WTC11 (cell line): Measurements from ENCODE around the gene KRT72. TPM values are rescaled to one million over a fixed set of nuclear protein-coding genes. Genes with fewer than 3 reads are reported as not detected.
A peak's percentile ranks its signal among the peaks of the same experiment; 100 is the strongest.

ENCODE experiments used
- ATAC-seq: fragments of 200-7000 bp; cut with Tn5 transposase; 2 replicates; pipeline ENCODE4 v1.10.0; 2021; ENCODE audit warnings: mild to moderate bottlenecking, moderate library complexity
- Bru-seq: library from RNA; stranded (reverse); fragments of 400-500 nt; gene quantifications from one replicate; lab custom pipeline; 2021; lab: Mats Ljungman, UMichigan
- CTCF ChIA-PET: fragments of 300-600 bp; sonication (Branson Sonifier 250); formaldehyde crosslinking; loops from one replicate; lab custom pipeline; 2021; ENCODE audit warnings: antibody characterized with exemption; lab: Charles Lee
- POLR2A ChIA-PET: fragments of 350-600 bp; sonication (Branson Sonifier 250); formaldehyde crosslinking; loops from one replicate; lab custom pipeline; 2021; ENCODE audit warnings: antibody characterized with exemption; lab: Charles Lee
- DNase-seq: peaks from one replicate; pipeline ENCODE4 v3.0.0; 2021; ENCODE audit warnings: low spot score
- H3K27ac Mint-ChIP-seq: 2 replicates; pipeline ENCODE4 v1.8.0; 2021; ENCODE audit warnings: mixed read lengths
- H3K27me3 Mint-ChIP-seq: 2 replicates; pipeline ENCODE4 v1.8.0; 2021; ENCODE audit warnings: low read depth, mild to moderate bottlenecking, moderate library complexity, mixed read lengths
- H3K36me3 Mint-ChIP-seq: 2 replicates; pipeline ENCODE4 v1.8.0; 2021; ENCODE audit warnings: mixed read lengths
- H3K4me1 Mint-ChIP-seq: 2 replicates; pipeline ENCODE4 v1.8.0; 2022; ENCODE audit warnings: mixed read lengths
- H3K4me3 Mint-ChIP-seq: 2 replicates; pipeline ENCODE4 v1.8.0; 2021; ENCODE audit warnings: mild to moderate bottlenecking, moderate library complexity, mixed read lengths
- H3K9me3 Mint-ChIP-seq: 2 replicates; pipeline ENCODE4 v1.8.0; 2021; ENCODE audit warnings: mixed read lengths
- ATF1 ChIP-seq: sonication (generic); formaldehyde crosslinking; IDR thresholded peaks from 2 replicates; pipeline ENCODE4 v1.8.1; 2023; ENCODE audit warnings: mild to moderate bottlenecking, moderate library complexity, missing genetic modification reagents
- CREB1 ChIP-seq: sonication (generic); formaldehyde crosslinking; IDR thresholded peaks from 2 replicates; pipeline ENCODE4 v1.8.0; 2023; ENCODE audit warnings: mild to moderate bottlenecking, missing genetic modification reagents
- CTCF ChIP-seq: fragments of 200-600 bp; IDR thresholded peaks from 2 replicates; pipeline ENCODE4 v1.8.0; 2022; ENCODE audit warnings: antibody characterized with exemption
- ERG ChIP-seq: fragments of 250-450 bp; sonication (Bioruptor Pico); IDR thresholded peaks from 2 replicates; pipeline ENCODE4 v1.8.0; 2021; ENCODE audit warnings: mild to moderate bottlenecking
- FOXP4 ChIP-seq: sonication (generic); formaldehyde crosslinking; IDR thresholded peaks from 2 replicates; pipeline ENCODE4 v1.8.0; 2022; ENCODE audit warnings: mild to moderate bottlenecking, missing genetic modification reagents
- GRHL2 ChIP-seq: fragments of 250-450 bp; sonication (Bioruptor Pico); IDR thresholded peaks from 2 replicates; pipeline ENCODE4 v1.8.0; 2022; ENCODE audit warnings: mild to moderate bottlenecking, moderate library complexity; ENCODE audit not compliant: insufficient replicate concordance, severe bottlenecking
- HMGXB4 ChIP-seq: sonication (generic); formaldehyde crosslinking; IDR thresholded peaks from 2 replicates; pipeline ENCODE4 v1.8.1; 2023; ENCODE audit warnings: mild to moderate bottlenecking, moderate library complexity, missing genetic modification reagents
- MXD4 ChIP-seq: fragments of 250-450 bp; sonication (Bioruptor Pico); IDR thresholded peaks from 2 replicates; pipeline ENCODE4 v1.8.0; 2021; ENCODE audit warnings: mild to moderate bottlenecking, moderate library complexity, borderline replicate concordance
- NFE2L1 ChIP-seq: sonication (generic); formaldehyde crosslinking; IDR thresholded peaks from 2 replicates; pipeline ENCODE4 v1.8.1; 2023; ENCODE audit warnings: missing genetic modification reagents
- NR2C2 ChIP-seq: sonication (generic); formaldehyde crosslinking; IDR thresholded peaks from 2 replicates; pipeline ENCODE4 v1.8.0; 2022; ENCODE audit warnings: mild to moderate bottlenecking, missing genetic modification reagents
- RORB ChIP-seq: fragments of 250-450 bp; sonication (Bioruptor Pico); IDR thresholded peaks from 2 replicates; pipeline ENCODE4 v1.9.0; 2021; ENCODE audit warnings: mild to moderate bottlenecking
- TCF7 ChIP-seq: sonication (generic); formaldehyde crosslinking; IDR thresholded peaks from 2 replicates; pipeline ENCODE4 v1.8.0; 2022; ENCODE audit warnings: mild to moderate bottlenecking, low read depth, missing genetic modification reagents, moderate library complexity
- TP53 ChIP-seq: sonication (generic); formaldehyde crosslinking; IDR thresholded peaks from 2 replicates; pipeline ENCODE4 v1.8.1; 2023; ENCODE audit warnings: mild to moderate bottlenecking, missing genetic modification reagents
- ZNF263 ChIP-seq: sonication (generic); formaldehyde crosslinking; IDR thresholded peaks from 2 replicates; pipeline ENCODE4 v1.8.1; 2022; ENCODE audit warnings: low read depth, mild to moderate bottlenecking, moderate library complexity, missing genetic modification reagents
- ZNF317 ChIP-seq: sonication (generic); formaldehyde crosslinking; IDR thresholded peaks from 2 replicates; pipeline ENCODE4 v1.8.1; 2023; ENCODE audit warnings: low read depth, mild to moderate bottlenecking, moderate library complexity, missing genetic modification reagents, borderline replicate concordance
- ZNF416 ChIP-seq: fragments of 250-450 bp; sonication (Bioruptor Pico); IDR thresholded peaks from 2 replicates; pipeline ENCODE4 v1.9.0; 2021; ENCODE audit warnings: mild to moderate bottlenecking, inconsistent platforms
- ZNF671 ChIP-seq: fragments of 250-450 bp; sonication (Bioruptor Pico); IDR thresholded peaks from 2 replicates; pipeline ENCODE4 v1.8.0; 2021; ENCODE audit warnings: mild to moderate bottlenecking
- long read RNA-seq, 3 experiments: library from RNA in 1 of 3; library from capped mRNA in 1 of 3; library from polyadenylated mRNA in 1 of 3; unstranded in 2 of 3; stranded (forward) in 1 of 3; transcript quantifications; one replicate each; pipeline ENCODE4 v2.0.0, GENCODE V29; 2021
- total RNA-seq: library from RNA; stranded (reverse); gene quantifications from 3 replicates; pipeline ENCODE4 v1.2.3, GENCODE V29; 2021
- TF ChIP-seq, protein P1 (sequence below): sonication (generic); formaldehyde crosslinking; IDR thresholded peaks from 2 replicates; pipeline ENCODE4 v1.8.0; 2023; ENCODE audit warnings: missing genetic modification reagents, mild to moderate bottlenecking, borderline replicate concordance
- TF ChIP-seq, protein P2 (sequence below): sonication (generic); formaldehyde crosslinking; IDR thresholded peaks from 2 replicates; pipeline ENCODE4 v1.8.1; 2023; ENCODE audit warnings: mild to moderate bottlenecking, missing genetic modification reagents

The KRT72 gene
- 0.11 TPM in 1 of 3 replicates, not detected in the others for total RNA-seq
- Bru-seq, nascent RNA: not detected
- long read RNA-seq, experiment 1: 0 reads
- long read RNA-seq, experiment 2: 0 reads
- long read RNA-seq, experiment 3: 0 reads

GRCh38 chr12:52600941-52601481 is at the start of gene KRT72:
Gene KRT72 (minus strand): TSS chr12:52601463. CDS start chr12:52601452, 11 bp downstream.
- H3K9me3 Mint-ChIP-seq: no peaks in the 10 kb centered on the region
- no peak within 1 kb of the TSS for H3K27ac Mint-ChIP-seq
- no peaks in the 10 kb centered on the region for H3K36me3 Mint-ChIP-seq
- POLR2A ChIA-PET: no interaction called here
- TF ChIP-seq TCF7 (CRISPR knock-in tag): no peak
- TF ChIP-seq ZNF416: no peak
- TF ChIP-seq FOXP4 (CRISPR knock-in tag): no peak
- TF ChIP-seq NFE2L1: no peak
- no peak for TF ChIP-seq MXD4 (CRISPR knock-in tag)
- TF ChIP-seq, protein P1, sequence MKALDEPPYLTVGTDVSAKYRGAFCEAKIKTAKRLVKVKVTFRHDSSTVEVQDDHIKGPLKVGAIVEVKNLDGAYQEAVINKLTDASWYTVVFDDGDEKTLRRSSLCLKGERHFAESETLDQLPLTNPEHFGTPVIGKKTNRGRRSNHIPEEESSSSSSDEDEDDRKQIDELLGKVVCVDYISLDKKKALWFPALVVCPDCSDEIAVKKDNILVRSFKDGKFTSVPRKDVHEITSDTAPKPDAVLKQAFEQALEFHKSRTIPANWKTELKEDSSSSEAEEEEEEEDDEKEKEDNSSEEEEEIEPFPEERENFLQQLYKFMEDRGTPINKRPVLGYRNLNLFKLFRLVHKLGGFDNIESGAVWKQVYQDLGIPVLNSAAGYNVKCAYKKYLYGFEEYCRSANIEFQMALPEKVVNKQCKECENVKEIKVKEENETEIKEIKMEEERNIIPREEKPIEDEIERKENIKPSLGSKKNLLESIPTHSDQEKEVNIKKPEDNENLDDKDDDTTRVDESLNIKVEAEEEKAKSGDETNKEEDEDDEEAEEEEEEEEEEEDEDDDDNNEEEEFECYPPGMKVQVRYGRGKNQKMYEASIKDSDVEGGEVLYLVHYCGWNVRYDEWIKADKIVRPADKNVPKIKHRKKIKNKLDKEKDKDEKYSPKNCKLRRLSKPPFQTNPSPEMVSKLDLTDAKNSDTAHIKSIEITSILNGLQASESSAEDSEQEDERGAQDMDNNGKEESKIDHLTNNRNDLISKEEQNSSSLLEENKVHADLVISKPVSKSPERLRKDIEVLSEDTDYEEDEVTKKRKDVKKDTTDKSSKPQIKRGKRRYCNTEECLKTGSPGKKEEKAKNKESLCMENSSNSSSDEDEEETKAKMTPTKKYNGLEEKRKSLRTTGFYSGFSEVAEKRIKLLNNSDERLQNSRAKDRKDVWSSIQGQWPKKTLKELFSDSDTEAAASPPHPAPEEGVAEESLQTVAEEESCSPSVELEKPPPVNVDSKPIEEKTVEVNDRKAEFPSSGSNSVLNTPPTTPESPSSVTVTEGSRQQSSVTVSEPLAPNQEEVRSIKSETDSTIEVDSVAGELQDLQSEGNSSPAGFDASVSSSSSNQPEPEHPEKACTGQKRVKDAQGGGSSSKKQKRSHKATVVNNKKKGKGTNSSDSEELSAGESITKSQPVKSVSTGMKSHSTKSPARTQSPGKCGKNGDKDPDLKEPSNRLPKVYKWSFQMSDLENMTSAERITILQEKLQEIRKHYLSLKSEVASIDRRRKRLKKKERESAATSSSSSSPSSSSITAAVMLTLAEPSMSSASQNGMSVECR (CRISPR knock-in tag): no peak
- TF ChIP-seq TP53 (CRISPR knock-in tag): no peak
- TF ChIP-seq GRHL2 (CRISPR knock-in tag): no peak
- TF ChIP-seq, protein P2, sequence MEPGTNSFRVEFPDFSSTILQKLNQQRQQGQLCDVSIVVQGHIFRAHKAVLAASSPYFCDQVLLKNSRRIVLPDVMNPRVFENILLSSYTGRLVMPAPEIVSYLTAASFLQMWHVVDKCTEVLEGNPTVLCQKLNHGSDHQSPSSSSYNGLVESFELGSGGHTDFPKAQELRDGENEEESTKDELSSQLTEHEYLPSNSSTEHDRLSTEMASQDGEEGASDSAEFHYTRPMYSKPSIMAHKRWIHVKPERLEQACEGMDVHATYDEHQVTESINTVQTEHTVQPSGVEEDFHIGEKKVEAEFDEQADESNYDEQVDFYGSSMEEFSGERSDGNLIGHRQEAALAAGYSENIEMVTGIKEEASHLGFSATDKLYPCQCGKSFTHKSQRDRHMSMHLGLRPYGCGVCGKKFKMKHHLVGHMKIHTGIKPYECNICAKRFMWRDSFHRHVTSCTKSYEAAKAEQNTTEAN: no peak
- TF ChIP-seq ZNF263 (CRISPR knock-in tag): no peak
- TF ChIP-seq ATF1 (CRISPR knock-in tag): no peak
- no peaks in the 10 kb centered on the region for H3K4me1 Mint-ChIP-seq
- peaks cover 37% of the 10 kb centered on the region for H3K27me3 Mint-ChIP-seq
- H3K4me3 Mint-ChIP-seq: peak within 1 kb of the TSS; percentile 37; the same call in 1 of the 2 replicates
- ATAC-seq: peak; percentile 43; the same call in 1 of the 2 replicates
- DNase-seq: peak; percentile 62
- CTCF ChIA-PET: interaction anchor here (0.5 to 2.1 kb wide), 4 partner anchors 9 to 279 kb away, joined by 3 to 8 read pairs (median 4); no protein-coding TSS in a partner anchor

GRCh38 chr12:52650520-52651081 is 49.3 kb upstream of the KRT72 start:
- H3K27me3 Mint-ChIP-seq: no peaks in the 10 kb centered on the region
- ChIA-PET CTCF (interaction anchor here (0.7 to 1.2 kb wide), 2 partner anchors 220 to 229 kb away, joined by 3 to 4 read pairs; no protein-coding TSS in a partner anchor), POLR2A (no interaction called here)
- H3K27ac Mint-ChIP-seq: no peak overlapping the region
- ATAC-seq: no peak
- no peak for DNase-seq
- no peaks in the 10 kb centered on the region for H3K4me1 Mint-ChIP-seq
- H3K9me3 Mint-ChIP-seq: peaks cover 11% of the 10 kb centered on the region
- H3K36me3 Mint-ChIP-seq: no peaks in the 10 kb centered on the region
- no peak overlapping the region for H3K4me3 Mint-ChIP-seq
- TF ChIP-seq HMGXB4 (CRISPR knock-in tag): no peak
- no peak for TF ChIP-seq ZNF317
- TF ChIP-seq NR2C2: no peak
- no peak for TF ChIP-seq CREB1 (CRISPR knock-in tag)
- TF ChIP-seq ZNF671 (CRISPR knock-in tag): no peak
- no peak for TF ChIP-seq CTCF
- no peak for TF ChIP-seq FOXP4 (CRISPR knock-in tag)
- TF ChIP-seq RORB (CRISPR knock-in tag): no peak
- no peak for TF ChIP-seq ERG
